Lung (tissue), 12 donors: ENCODE measurements around the gene IDH3G. TPM values are rescaled to one million over a fixed set of nuclear protein-coding genes. Genes with fewer than 3 reads are reported as not detected.

ENCODE experiments used
- ATAC-seq: fragments of 200-7000 bp; cut with Tn5 transposase; one replicate; pipeline ENCODE4 v1.9.1; 2020; ENCODE audit warnings: moderate number of reproducible peaks; ENCODE audit not compliant: insufficient read depth, low FRiP score
- DNase-seq, 3 donors: peaks; one replicate each; pipeline ENCODE4 v3.0.0-alpha.2; 2013 to 2017
- H3K27ac ChIP-seq, 2 donors: one replicate each; pipeline ENCODE4 v1.5.1; 2013; ENCODE audit warnings: mild to moderate bottlenecking in 2 of 2, moderate library complexity in 2 of 2, control low read depth in 1 of 2, inconsistent platforms in 1 of 2, low read depth in 1 of 2, low read length in 1 of 2
- H3K27me3 ChIP-seq, 3 donors: one replicate each; pipeline ENCODE4 v1.5.1; 2013; ENCODE audit warnings: low read length in 2 of 3; ENCODE audit not compliant: control insufficient read depth in 3 of 3, insufficient read depth in 3 of 3
- H3K36me3 ChIP-seq, 4 donors: one replicate each; pipeline ENCODE4 v1.5.1; 2013; ENCODE audit warnings: low read length in 4 of 4, mild to moderate bottlenecking in 1 of 4, moderate library complexity in 1 of 4; ENCODE audit not compliant: control insufficient read depth in 4 of 4, insufficient read depth in 4 of 4
- H3K4me1 ChIP-seq, 5 donors: one replicate each; pipeline ENCODE4 v1.5.1; 2013; ENCODE audit warnings: low read length in 5 of 5, mild to moderate bottlenecking in 2 of 5, moderate library complexity in 1 of 5; ENCODE audit not compliant: control insufficient read depth in 5 of 5, insufficient read depth in 5 of 5
- H3K4me3 ChIP-seq: one replicate; pipeline ENCODE4 v1.5.1; 2013; ENCODE audit warnings: mild to moderate bottlenecking, control low read depth, moderate library complexity
- H3K9ac ChIP-seq, 2 donors: one replicate each; pipeline ENCODE4 v1.5.1; 2013; ENCODE audit warnings: low read length in 2 of 2, control low read depth in 1 of 2; ENCODE audit not compliant: insufficient read depth in 1 of 2
- H3K9me3 ChIP-seq, 4 donors: one replicate each; pipeline ENCODE4 v1.5.1; 2013; ENCODE audit warnings: low read length in 3 of 4, mild to moderate bottlenecking in 1 of 4, moderate library complexity in 1 of 4; ENCODE audit not compliant: control insufficient read depth in 4 of 4, insufficient read depth in 3 of 4
- WGBS, 2 donors: extraction: QIAGEN DNeasy Blood & Tissue Kit; methylation state at CpG; one replicate each; pipeline ENCODE4 v1.1.7; 2013; 5-methylcytosine and 5-hydroxymethylcytosine counted together
- polyA plus RNA-seq, 2 donors: library from polyadenylated mRNA; stranded (reverse); fragments of 200-250 nt; gene quantifications; one replicate each; pipeline ENCODE4 v1.2.1, GENCODE V29; 2013
- total RNA-seq, 2 donors: library from RNA; depleted of rRNA in 1 of 2; stranded (reverse); fragments of >200 nt in 1 of 2; gene quantifications; one replicate each; pipeline ENCODE4 v1.2.1, GENCODE V29; 2014 to 2021
- TF ChIP-seq, protein P1 (sequence below): IDR thresholded peaks from 2 replicates; pipeline ENCODE4 v1.5.1; 2012; ENCODE audit warnings: mild to moderate bottlenecking; ENCODE audit errors: control extremely low read depth, extremely low read depth
- donor health status: control.
- donor health status: control.
- donor health status: Bipolar disorder and iron deficiency.
- donor health status: healthy.
- donor health status: DM: yes; HTN: yes; CAD: no.

Gene IDH3G
- total and polyA plus RNA-seq, 4 donors: 30.4 to 65.5 (median 54.7) TPM

DNA sequence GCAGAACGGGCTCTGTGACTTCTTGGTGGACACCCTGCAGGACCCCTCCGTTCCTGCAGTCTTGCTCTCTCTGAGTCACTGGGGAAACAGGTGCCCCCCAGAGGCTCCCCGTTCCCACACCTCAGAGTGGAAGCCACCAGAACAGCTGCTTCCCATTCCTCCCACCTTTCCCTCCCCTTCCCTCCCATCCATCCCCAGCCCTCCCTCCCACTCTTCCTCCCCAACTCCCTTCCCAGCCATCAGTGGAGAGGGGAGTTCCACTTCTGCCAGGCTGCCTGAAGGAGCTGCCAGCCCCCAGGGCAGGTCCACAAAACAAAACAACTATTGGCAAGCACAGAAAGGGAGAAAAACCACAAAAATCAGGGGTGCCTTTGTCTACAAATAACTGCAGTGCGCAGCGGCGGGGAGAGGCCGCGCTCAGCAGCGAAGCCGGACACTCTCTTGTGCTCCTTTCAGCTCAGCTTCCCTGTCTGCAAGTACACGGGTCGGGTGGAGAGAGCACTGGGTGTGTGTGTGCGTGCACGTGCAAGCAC is 8.4 kb upstream of the IDH3G start:
- DNase-seq (peak in 1 of 3 donors; percentile 30), ATAC-seq (no peak)
- 20 to 70% methylated on average over 13 to 14 of the region's 14 CpGs for WGBS, 2 donors

DNA sequence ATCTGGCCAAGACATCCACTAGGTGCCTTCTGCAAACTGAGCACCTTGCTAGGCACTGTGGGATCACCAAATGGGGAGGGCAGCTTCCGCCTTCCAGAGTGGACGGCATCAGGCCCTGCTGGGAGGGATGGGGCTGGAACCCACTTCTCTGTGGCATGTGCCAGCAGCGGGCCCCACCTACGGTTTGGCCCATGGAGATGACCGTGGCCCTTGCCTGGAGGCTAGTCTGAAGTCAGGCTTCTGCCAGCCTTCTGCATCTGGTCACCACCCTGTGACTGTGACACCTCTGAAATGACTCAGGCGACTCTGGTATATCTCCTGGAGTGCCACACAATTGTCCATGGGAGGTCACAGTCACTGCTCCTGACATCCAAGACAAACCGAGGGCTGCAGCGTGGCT is 7.5 kb upstream of the IDH3G start:
- H3K9me3 ChIP-seq: peaks cover 0 to 30% (median 0%) of the 10 kb centered on the region in 4 donors
- ATAC-seq: no peak
- DNase-seq: no peak
- peaks cover 0 to 7% (median 4%) of the 10 kb centered on the region in 4 donors for H3K36me3 ChIP-seq
- no peak overlapping the region for H3K9ac ChIP-seq
- TF ChIP-seq, protein P1, sequence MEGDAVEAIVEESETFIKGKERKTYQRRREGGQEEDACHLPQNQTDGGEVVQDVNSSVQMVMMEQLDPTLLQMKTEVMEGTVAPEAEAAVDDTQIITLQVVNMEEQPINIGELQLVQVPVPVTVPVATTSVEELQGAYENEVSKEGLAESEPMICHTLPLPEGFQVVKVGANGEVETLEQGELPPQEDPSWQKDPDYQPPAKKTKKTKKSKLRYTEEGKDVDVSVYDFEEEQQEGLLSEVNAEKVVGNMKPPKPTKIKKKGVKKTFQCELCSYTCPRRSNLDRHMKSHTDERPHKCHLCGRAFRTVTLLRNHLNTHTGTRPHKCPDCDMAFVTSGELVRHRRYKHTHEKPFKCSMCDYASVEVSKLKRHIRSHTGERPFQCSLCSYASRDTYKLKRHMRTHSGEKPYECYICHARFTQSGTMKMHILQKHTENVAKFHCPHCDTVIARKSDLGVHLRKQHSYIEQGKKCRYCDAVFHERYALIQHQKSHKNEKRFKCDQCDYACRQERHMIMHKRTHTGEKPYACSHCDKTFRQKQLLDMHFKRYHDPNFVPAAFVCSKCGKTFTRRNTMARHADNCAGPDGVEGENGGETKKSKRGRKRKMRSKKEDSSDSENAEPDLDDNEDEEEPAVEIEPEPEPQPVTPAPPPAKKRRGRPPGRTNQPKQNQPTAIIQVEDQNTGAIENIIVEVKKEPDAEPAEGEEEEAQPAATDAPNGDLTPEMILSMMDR: no peak
- no peaks in the 10 kb centered on the region for H3K4me1 ChIP-seq
- H3K27me3 ChIP-seq: no peaks in the 10 kb centered on the region
- no peak overlapping the region for H3K4me3 ChIP-seq
- WGBS, 2 donors: 79 to 86% methylated on average over 2 to 8 of the region's 8 CpGs
- H3K27ac ChIP-seq: no peak overlapping the region

More for the DNA sequence above, 8.4 kb upstream of the IDH3G start:
- no peak overlapping the region for H3K27ac ChIP-seq
- H3K9ac ChIP-seq: no peak overlapping the region
- peaks cover 0 to 23% (median 0%) of the 10 kb centered on the region in 4 donors for H3K9me3 ChIP-seq
- TF ChIP-seq, protein P1: no peak
- H3K36me3 ChIP-seq: peaks cover 0 to 7% (median 3%) of the 10 kb centered on the region in 4 donors
- no peak overlapping the region for H3K4me3 ChIP-seq
- no peaks in the 10 kb centered on the region for H3K4me1 ChIP-seq
- no peaks in the 10 kb centered on the region for H3K27me3 ChIP-seq

DNA sequence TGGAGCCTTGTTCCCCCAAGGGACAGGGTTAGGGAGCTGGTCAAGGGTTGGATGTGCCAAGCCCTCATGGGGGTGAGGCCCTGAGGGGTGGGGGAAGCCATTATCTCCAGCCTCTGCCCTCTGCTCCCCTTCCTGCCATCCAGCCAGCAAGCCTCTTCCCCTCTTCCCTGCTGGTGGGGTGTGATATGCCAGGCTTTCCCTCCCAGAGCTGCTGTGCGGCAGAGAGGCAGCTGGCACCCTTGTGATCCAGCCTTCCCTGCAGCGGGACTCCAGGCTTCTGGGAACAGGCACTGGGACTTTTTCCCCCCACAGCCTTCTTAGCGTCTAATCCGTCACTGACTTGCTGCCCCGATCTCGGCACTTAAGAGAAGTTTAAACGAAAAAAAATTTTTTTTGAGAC is 6.6 kb upstream of the IDH3G start:
- Histone ChIP-seq H3K4me3 (no peak overlapping the region), H3K27me3 (no peaks in the 10 kb centered on the region), H3K9me3 (peaks cover 0 to 38% (median 0%) of the 10 kb centered on the region in 4 donors), H3K27ac (no peak overlapping the region), H3K4me1 (peaks cover 0 to 3% (median 0%) of the 10 kb centered on the region in 5 donors), H3K9ac (no peak overlapping the region), H3K36me3 (peaks cover 0 to 7% (median 4%) of the 10 kb centered on the region in 4 donors)
- 87% methylated on average over 7 of the region's 7 CpGs for WGBS, 2 donors
- no peak for ATAC-seq
- TF ChIP-seq, protein P1: no peak
- DNase-seq: no peak
